NCI-H2171 (cell line): ENCODE data around the gene ABCF3.

Source experiments
- DNase-seq: peaks from one replicate; lab custom pipeline; 2025; lab: John Stamatoyannopoulos, UW

ABCF3 gene

GRCh38 chr3:184185461-184186183 is 377 bp upstream of the ABCF3 start:
- DNase-seq = peak; percentile 99

DNA sequence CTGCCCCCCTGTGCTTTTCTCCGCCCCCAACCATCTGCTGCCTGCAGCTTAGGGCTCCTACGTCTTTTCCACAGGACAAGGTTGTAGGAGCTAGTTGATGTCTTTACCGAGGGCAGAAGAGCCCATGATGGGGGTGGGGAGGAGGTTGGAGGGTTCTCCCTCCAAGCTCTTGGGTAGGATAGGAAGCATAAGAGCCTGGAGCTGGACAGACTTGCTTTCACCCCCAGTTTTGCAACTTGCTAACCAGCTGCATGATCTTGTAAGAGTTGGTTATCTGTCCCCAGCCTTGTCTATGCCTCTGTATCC is 856 bp downstream of the ABCF3 start:
- no peak for DNase-seq

- no peak for DNase-seq
These were observed 2.1 kb downstream of the ABCF3 start for GRCh38 chr3:184188080-184188479.

DNA sequence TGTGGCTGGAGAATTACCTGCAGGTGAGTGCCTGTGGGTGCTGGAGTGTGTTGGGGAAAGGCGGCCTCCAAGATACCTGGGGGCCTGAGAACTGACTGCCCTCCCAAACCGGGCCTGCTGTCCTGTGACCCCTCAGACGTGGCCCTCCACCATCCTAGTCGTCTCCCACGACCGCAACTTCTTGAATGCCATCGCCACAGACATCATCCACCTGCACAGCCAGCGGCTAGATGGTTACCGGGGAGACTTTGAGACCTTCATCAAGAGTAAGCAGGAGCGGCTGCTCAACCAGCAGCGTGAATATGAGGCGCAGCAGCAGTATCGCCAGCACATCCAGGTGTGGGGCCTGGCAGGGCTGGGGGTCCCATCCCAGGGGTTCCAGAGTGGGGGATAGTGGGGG is 3.4 kb downstream of the ABCF3 start:
- DNase-seq = no peak

- DNase-seq = no peak
These were observed 6.9 kb downstream of the ABCF3 start for GRCh38 chr3:184192889-184193288.

- DNase-seq = no peak
These were observed 8.1 kb downstream of the ABCF3 start for GRCh38 chr3:184193991-184194539.

DNA sequence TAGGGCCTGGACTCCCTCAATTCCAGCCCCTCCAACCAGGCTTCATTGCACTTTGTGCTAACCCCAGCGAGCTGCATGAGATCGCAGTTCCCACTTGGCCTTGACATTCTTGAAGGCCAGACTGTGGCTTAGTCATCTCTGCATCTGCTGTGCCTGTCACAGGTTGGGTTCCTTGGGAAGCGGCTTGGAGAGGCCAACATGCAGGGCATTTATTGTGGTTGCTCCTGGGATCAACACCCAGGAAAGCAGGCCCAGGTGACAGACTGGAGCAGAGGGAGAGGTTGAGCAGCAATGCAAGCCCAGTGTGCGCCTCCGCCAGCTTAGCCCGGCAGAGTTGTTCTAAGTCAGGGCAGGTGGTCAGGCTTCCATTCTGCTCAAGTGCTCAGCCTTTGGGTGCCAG is 10.5 kb downstream of the ABCF3 start:
- DNase-seq = no peak

GRCh38 chr3:184198509-184198908 is 12.5 kb downstream of the ABCF3 start:
- DNase-seq = no peak

DNA sequence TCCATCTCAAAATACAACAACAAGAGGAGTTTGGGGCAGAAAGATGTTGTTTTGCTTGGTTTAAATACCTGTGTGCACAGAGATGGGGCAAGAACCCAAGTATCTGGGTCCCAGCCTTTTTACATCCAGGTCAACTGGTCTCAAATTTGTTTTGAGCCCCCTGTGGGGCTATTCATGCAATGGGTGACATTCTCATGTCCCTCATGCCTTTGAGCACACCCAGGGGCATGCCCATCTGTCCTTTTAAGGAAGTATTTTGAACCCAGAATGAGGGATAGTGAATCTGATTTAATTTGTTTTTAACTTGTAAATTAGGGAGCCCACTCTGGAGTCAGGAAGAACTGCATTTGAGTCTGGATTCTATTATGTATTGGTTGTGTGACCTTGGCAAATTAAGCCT is 14.8 kb downstream of the ABCF3 start:
- no peak for DNase-seq

- no peak for DNase-seq
These were observed 17.5 kb downstream of the ABCF3 start for GRCh38 chr3:184203526-184203925.

DNA sequence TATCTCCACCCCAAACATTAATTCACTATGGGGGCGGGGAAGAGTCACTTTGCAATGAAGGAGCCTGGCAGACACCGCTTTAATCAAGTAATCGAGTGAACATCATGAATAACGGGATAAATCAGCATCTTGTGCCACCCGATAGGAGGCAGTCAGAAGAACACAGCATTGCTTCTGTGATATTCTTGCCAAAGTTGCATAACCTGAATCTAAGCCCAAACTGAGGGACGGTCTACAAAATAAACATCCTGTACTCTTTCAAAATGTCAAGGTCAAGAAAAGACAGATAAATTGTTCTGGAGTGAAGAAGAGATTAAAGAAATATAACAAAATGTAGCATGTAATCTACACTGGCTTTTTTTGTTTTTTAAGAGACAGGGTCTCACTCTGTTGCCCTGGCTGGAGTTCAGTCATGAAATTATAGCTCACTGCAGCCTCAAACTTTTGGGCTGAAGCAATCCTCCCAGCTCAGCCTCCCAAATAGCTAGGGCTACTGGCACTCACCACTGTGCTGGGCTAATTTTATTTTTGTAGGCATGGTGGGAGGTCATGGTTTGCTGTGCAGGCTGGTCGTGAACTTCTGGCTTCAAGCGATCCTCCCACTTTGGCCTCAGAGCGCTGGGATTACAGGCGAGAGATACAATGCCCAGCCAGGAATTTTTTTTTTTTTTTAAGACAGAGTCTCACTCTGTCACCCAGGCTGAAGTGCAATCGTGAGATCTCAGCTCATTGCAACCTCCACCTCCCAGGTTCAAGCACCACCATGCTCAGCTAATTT is 23.3 kb downstream of the ABCF3 start:
- DNase-seq = no peak

GRCh38 chr3:184211297-184211696 is 25.3 kb downstream of the ABCF3 start:
- no peak for DNase-seq

GRCh38 chr3:184211718-184212117 is 25.7 kb downstream of the ABCF3 start:
- DNase-seq = no peak

DNA sequence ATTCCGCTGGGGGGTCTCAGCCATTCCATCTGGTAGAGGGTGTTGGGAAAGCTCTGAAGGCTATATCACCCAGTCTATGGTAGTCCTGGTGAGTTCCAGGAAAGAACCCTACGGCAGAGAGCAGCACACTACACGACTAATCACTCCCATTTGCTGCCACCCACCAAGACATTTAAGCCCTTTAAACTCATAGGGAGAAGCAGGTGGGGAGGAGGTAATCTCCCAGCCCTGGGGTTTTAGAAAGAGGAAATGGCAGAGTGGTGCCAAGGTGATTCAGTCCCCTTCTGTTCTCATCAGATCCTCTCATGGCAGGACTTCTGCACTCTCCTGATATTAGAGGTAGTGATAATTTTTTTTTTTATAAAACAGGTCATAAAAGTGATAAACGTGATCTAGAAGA is 32.8 kb downstream of the ABCF3 start:
- DNase-seq = no peak

DNA sequence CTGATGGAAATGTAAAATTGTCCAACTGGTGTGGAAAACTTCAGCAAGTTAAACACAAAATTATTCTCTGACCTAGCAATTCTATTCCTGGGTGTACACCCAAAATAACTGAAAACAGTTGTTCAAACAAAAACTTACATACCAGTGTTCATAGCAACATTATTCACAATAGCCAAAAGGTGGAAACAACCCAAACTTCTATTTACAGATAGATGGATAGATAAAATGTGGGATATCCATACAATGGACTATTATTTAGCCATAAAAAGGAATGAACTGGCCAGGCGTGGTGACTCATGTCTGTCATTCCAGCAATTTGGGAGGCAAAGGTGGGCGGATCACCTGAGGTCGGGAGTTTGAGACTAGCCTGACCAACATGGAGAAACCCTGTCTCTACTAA is 36.5 kb downstream of the ABCF3 start:
- no peak for DNase-seq

- DNase-seq = no peak
These were observed 37.9 kb downstream of the ABCF3 start for GRCh38 chr3:184223946-184224345.

DNA sequence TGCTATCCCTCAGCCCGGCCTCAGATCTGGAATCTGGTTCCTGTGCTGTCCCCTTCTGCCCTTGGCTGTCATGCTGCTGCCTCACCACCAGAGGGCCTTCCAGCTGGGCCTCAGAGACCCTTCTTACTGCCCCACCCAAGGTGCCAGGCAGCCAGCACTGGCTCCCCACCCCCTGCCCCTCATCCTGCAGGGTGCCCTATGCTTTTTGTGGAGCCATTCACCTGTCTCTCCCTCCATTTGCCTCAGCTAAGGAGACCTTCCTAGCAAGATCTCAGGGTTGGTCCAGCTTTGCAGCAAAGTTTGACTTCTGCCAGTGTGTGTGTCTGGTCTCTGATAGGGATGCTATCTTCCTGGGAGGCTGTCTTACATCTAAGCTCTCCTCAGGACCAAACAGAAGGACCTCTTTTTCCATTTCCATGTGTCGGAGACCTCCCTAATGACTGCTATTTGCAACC is 41.5 kb downstream of the ABCF3 start:
- DNase-seq = no peak

- DNase-seq = no peak
These were observed 42.6 kb downstream of the ABCF3 start for GRCh38 chr3:184228376-184229137.

GRCh38 chr3:184229394-184230080 is 43.5 kb downstream of the ABCF3 start, which contains the start of gene VWA5B2:
Gene VWA5B2 (plus strand): TSS chr3:184229585. CDS start chr3:184230529, 944 bp downstream.
- DNase-seq = peak; percentile 81

- peak; percentile 82 for DNase-seq
These were observed 44.1 kb downstream of the ABCF3 start for GRCh38 chr3:184230081-184230602.
